ENCODE measurements around the gene IZUMO2. TPM values are rescaled to one million over a fixed set of nuclear protein-coding genes. Genes with fewer than 3 reads are reported as not detected.
"Not testable (repeated sequence)": the region's sequence is repeated elsewhere in the genome, so short reads cannot be mapped to it uniquely, and the experiment has no call there.

IZUMO2 gene
- polyA plus RNA-seq, 1 donor from 2014 or later, result not detected

DNA sequence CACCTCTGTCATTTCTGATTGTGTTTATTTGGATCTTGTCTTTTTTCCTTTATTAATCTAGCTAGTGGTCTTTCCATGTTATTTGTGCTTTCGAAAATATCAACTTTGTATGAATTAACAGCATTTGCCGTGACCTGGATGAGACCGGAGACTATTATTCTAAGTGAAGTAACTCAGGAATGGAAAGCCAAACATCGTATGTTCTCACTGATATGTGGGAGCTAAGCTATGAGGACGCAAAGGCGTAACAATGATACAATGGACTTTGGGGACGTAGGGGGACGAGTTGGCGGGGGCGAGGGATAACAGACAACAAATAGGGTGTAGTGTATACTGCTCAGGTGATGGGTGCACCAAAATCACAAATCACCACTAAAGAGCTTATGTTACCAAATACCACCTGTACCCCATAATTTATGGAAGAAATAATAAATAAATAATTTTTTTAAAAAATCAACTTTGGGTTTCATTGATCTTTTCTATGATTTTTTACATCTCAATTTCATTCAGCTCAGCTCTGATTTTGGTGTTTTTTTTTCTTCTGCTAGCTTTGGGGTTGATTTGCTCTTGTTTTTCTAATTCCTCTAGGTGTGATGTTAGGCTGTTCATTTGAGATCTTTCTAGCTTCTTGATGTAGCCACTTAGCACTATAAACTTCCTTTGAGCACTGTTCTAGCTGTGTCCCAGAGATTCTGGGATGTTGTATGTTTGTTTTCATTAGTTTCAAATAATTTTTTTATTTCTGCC is 27.1 kb downstream of the IZUMO2 start:
- H3K27me3 Mint-ChIP-seq, H3K4me3 Mint-ChIP-seq, H3K9me3 Mint-ChIP-seq, H3K36me3 Mint-ChIP-seq, H3K27ac Mint-ChIP-seq, H3K4me1 Mint-ChIP-seq: not testable (repeated sequence)

DNA sequence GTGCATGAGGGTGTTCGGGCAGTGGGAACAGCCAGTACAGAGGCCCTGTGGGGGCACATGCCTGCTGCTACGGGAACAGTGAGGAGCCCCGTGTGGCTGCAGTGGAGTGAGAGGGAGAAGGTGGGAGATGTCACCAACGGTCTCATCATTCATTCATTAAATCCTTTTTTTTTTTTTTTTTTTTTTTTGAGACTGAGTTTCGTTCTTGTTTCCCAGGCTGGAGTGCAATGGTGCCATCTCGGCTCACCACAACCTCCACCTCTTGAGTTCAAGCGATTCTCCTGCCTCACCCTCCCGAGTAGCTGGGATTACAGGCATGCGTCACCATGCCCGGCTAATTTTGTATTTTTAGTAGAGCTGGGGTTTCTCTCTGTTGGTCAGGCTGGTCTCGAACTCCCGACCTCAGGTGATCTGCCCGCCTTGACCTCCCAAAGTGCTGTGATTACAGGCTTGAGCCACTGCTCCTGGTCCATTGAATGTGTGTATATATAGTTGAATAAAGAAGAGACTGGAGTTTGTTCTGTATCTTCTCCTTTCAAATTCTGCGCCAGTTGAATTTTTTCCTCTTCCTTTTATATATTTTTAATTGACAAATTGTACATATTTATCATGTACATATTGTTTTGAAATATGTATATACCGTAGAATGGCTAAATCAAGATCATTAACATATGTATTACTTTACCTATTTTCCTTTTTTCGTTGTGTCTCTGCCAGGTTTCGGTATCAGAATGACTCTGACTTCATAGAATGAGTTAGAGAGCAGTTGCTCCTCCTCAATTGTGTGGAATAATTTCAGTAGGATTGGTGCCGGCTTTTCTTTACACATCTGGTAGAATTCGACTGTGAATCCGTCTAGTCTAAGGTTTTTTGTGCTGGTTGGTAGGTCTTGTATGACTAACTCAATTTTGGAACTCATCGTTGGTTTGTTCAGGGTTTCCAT is 28.0 kb downstream of the IZUMO2 start:
- H3K4me1 Mint-ChIP-seq, H3K9me3 Mint-ChIP-seq, H3K27ac Mint-ChIP-seq, H3K27me3 Mint-ChIP-seq, H3K4me3 Mint-ChIP-seq, H3K36me3 Mint-ChIP-seq: not testable (repeated sequence)

DNA sequence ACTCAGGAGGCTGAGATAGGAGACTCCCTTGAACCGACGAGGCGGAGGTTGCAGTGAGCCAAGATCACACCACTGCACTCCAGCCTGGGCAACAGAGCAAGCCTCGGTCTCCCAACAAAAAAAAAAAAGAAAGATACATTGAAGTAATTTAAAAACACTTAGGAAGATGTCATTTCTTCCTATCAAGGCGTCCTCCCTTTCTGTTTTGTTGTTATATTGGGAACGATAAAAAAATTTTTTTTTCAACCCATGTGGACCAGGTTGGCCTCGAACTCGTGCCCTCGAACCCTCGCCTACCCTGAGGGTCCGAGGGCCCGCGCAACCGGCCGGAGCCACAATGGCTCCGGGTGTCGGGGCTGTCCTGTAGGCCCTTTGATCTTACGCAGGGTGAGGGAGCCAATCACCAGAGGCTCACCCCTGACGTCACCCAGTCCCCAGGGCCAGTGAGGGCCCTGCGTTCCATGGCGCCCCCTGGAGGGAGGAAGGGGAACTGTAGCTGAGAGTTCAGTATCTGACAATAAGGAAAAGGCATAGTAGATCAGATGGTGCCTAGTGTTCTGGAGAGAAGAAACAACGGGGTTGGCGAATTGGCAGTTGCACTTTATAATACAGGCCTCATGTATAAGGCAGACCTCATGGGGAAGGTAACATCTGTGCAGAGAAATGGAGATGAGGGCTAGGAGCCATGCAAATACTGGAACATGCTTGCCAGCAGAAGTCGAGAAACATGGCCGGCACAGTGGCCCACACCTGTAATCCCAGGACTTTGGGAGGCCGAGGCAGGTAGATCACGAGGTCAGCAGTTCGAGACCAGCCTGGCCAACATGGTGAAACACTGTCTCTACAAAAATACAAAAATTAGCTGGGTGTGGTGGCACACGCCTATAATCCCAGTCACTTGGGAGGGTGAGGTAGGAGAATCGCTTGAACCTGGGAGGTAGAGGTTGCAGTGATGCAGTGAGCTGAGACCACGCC is 29.3 kb downstream of the IZUMO2 start:
- not testable (repeated sequence) for H3K9me3 Mint-ChIP-seq

DNA sequence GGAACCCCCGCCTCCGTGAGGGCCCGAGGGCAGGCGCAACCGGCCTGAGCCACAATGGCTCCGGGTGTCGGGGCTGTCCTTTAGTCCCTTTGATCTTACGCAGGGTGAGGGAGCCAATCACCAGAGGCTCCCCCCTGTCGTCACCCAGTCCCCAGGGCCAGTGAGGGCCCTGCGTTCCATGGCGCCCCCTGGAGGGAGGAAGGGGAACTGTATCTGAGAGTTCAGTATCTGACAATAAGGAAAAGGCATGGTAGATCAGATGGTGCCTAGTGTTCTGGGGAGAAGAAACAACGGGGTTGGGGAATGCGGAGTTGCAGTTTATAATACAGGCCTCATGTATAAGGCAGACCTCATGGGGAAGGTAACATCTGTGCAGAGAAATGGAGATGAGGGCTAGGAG is 59.1 kb downstream of the IZUMO2 start:
- not testable (repeated sequence) for H3K4me1 Mint-ChIP-seq, H3K4me3 Mint-ChIP-seq, H3K36me3 Mint-ChIP-seq, H3K27me3 Mint-ChIP-seq, H3K9me3 Mint-ChIP-seq, H3K27ac Mint-ChIP-seq

More for the DNA sequence above, 29.3 kb downstream of the IZUMO2 start:
- not testable (repeated sequence) for H3K27me3 Mint-ChIP-seq, H3K4me1 Mint-ChIP-seq, H3K4me3 Mint-ChIP-seq, H3K36me3 Mint-ChIP-seq, H3K27ac Mint-ChIP-seq

- not testable (repeated sequence) for H3K36me3 Mint-ChIP-seq, H3K4me3 Mint-ChIP-seq, H3K27ac Mint-ChIP-seq, H3K9me3 Mint-ChIP-seq, H3K4me1 Mint-ChIP-seq, H3K27me3 Mint-ChIP-seq
Measured at GRCh38 chr19:50103405-50103804, 59.7 kb downstream of the IZUMO2 start.

Other genes starting within 250 kb of the IZUMO2 start
- 3.4 TPM for gene ATF5, start 234.1 kb downstream of the IZUMO2 start, polyA plus RNA-seq
- 62.9 TPM for gene NUP62, start 233.8 kb downstream of the IZUMO2 start, polyA plus RNA-seq
- not detected for gene SIGLEC11, start 202.1 kb downstream of the IZUMO2 start, polyA plus RNA-seq
- gene VRK3, start 137.9 kb downstream of the IZUMO2 start, polyA plus RNA-seq, result 87.5 TPM
- 4.9 TPM for gene ZNF473, start 137.3 kb downstream of the IZUMO2 start, polyA plus RNA-seq
- not detected for gene MYH14, start 40.3 kb upstream of the IZUMO2 start, polyA plus RNA-seq
- gene KCNC3, start 166.1 kb upstream of the IZUMO2 start, polyA plus RNA-seq, result not detected
- 4.2 TPM for gene NAPSA, start 202.4 kb upstream of the IZUMO2 start, polyA plus RNA-seq
- gene NR1H2, start 213.2 kb upstream of the IZUMO2 start, polyA plus RNA-seq, result 130 TPM
- gene POLD1, start 221.1 kb upstream of the IZUMO2 start, polyA plus RNA-seq, result 32.8 TPM

Data from IgD-negative memory B cell (primary cell).